HG03457 (cell line): Measurements from ENCODE around the gene SLC2A2.

Source experiments
- ATAC-seq: cut with Tn5 transposase; IDR thresholded peaks from one replicate; pipeline ENCODE4 v1.9.1; 2021; ENCODE audit warnings: moderate number of reproducible peaks; ENCODE audit not compliant: unreplicated experiment

Gene SLC2A2

DNA sequence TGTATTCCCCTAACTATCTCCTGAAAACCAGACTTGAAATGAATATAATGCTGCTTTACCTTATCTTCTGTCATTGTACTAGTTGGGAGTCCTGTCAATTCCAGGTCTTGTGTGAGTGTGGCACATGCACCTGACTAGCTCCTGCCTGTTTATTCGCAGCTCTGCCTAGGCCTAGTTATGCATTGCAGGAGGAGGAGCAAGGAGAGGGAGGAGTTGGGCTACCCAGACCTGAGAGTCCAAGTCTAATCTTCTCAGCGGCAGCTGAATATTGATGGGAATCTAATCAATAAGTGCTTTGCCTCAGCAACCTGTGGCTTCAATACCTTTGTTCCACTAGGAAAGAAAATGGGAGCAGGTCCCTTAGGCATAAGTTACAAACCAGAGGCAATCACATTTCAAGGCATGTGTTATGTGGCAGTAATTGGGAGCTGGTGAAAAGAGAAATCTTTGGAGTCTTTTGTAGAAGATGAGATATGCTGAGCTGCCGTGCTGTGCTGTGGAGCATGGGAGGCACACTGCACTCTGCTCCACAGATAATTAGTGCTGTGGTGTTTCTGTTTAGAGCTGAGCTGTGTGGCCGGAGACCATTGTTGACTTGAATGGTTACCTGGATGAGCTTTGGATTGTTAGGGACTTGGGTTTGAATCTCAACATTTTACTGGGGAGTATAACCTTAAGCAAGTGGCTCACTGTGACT is at the start of gene SLC2A2:
Gene SLC2A2 (minus strand): TSS at position 124 of the 697 bp plus-strand sequence. CDS start 50 bp downstream, at position 74.
- no peak for ATAC-seq

DNA sequence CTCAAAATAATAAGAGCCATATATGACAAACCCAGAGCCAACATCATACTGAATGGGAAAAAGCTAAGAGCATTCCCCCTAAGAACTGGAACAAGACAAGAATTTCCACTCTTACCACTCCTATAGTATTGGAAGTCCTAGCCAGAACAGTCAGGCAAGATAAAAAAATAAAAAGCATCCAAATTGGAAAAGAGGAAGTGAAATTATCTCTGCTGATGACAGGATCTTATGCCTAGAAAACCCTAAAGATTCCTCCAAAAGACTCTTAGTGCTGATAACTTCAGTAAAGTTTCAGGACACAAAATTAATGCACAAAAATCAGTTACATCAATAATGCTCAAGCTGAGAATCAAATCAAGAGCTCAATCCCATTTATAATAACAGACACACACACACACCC is 45.9 kb upstream of the SLC2A2 start:
- ATAC-seq = no peak

GRCh38 chr3:171068658-171069057 is 42.1 kb upstream of the SLC2A2 start:
- ATAC-seq = no peak

- ATAC-seq = no peak
These were observed 39.7 kb upstream of the SLC2A2 start for GRCh38 chr3:171066206-171066605.

- no peak for ATAC-seq
These were observed 39.2 kb upstream of the SLC2A2 start for GRCh38 chr3:171065732-171066131.

DNA sequence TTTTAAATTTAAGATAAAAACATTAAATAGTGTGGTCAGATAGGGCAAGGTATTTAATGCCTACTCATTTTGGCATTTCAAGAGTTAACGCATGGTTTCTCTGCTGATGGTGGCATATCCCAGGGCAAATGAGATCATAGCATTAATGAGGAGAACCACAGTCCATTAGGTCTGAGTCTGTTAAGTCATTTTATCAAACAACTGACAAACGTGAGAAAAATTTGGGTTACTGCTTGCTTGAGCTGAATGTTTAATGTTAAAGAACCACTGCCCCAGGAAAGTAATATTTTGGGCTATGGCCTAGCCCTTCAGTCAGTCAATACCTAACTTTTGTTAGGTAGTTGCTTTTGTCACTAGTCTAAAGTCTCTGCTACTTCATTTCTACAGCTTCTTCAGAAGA is 37.9 kb upstream of the SLC2A2 start:
- no peak for ATAC-seq

DNA sequence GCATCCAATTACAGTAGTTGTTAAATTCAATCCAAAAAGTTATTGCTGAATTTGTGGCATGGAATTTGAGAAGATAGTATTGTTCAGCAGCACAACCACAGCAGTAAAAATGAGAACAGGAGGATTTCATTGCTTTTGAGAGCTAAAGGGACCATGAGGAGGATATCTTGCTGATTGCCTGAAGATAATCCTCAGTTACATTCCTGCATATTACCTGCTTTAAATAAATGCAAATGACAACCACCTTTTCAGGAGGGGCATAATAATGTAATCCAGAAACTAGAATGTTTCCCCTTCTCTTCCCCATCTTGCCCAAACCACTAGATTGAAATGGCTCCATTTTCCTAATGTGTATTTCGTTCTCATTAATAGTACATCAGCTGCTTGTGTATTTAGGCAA is 35.2 kb upstream of the SLC2A2 start:
- ATAC-seq = no peak

- ATAC-seq = no peak
These were observed 33.5 kb upstream of the SLC2A2 start for GRCh38 chr3:171059978-171060377.

DNA sequence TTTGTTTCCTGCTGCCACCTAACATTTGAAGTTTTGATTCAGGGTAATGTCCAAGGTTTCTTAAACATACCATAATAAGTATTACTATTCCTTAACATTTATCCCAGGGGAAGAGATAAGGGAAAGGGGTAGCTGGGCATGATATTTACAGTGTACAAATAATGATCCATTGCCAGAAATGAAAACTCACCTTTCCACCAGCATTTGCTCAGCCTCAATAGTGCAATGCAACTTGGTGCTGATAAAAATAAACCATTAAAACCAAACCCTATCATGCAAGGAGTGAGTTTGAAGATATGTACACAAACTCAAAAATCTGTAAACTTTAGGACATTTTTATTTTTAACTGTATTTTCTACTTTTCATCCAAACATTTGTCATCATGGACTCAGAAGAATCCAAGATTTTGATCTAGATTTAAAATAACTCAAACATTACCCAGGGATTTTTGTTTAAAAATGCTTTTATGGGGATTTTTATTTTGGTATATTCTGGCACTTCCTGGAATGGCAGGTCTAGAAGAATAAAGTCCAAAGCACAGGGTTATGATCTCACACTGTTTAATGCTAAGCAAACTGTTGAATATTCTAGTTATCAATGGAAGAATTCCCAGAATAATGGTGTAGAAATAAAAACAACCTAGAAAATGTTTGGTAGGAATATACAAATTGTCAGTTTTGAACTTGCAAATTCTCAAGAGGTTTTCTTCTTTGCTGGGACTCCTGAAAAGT is 32.5 kb upstream of the SLC2A2 start:
- no peak for ATAC-seq

DNA sequence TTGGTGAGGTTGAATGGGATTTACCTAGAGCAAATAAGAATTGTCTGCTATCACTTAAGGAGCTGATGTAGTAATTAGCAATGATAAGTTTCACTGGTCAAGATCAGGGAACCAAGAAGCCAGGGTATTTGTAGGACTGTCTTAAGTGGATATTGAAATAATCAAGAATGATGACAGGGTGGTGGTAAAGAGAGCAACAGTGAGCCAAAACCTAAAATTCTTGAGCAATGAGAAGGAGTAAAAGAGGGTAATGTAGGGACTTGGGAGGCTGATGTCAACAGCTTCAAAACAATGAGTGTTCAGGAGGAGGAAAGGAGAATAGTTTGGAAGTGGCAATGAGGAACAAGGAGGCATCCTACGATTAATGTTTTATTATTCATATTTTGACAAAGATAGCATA is 31.5 kb upstream of the SLC2A2 start:
- ATAC-seq = no peak

DNA sequence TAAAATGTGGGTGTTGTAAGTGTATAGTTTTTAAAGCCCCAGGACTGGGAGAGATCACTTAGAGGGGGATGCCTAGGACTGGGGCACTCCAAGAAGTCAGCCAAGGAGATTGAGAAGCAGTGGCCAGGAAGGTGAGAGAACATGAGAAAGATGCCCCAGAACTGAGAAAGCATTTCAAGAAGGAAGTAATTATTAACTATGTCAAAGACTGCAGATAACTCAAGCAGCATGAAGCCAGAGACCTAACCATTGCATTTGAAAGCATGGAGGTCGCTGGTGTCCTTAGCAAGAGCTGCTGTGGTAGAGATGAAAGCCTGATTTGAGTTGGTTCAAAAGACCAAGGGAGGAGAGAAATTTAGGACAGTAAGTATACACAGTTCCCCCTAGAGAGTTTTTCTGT is 30.6 kb upstream of the SLC2A2 start:
- no peak for ATAC-seq

DNA sequence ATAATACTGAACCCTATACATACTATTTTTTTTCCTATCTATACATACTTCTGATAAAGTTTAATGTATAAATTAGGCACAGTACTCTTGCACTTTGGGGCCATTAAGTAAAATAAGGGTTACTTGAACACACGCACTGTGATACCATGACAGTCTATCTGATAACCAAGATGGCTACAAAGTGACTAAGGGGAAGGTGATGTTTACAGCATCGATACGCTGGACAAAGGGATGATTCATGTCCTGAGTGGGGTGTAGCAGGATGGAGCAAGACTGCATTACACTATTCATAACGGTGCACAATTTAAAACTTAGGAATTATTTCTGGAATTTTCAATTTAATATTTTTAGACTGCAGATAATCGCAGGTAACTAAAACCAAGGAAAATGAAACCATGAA is 30.0 kb upstream of the SLC2A2 start:
- ATAC-seq = no peak

DNA sequence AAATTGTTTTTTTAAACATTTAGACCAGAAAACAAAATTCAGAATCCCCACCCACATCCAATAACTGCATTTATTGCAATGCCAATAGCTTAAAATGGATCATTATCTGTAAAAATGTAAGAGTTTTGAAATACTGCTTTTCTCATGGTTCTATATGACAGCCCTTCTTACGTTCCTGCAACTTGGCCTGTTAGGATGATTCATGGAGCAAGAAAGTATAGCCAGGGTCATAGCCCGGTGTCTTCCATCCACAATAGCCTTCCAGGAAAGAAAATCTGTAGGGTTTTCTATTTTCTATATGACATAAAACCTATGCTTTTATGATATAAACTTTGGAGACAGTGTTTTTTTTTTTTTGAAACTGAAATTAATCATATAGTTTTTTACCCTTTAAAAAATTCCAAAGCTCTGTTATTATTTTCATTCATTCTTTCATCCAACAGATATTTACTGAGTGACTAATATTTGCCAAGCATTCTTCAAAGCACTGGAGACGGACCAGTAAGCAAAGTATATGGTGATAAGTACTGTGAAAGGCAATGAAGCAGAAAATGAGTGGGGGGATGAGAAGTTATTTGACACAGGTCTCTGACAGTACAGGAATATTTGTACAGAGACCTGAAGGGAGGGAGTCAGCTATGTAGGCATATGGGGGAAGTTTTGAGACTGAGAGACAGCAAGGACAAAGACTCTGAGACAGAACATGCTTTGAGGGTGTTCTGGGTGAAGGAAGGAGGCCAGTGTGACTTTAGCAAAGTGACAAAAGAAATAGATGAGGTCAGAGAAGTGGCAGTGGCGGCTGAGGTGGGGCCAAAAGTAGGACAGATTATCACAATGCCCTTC is 29.0 kb upstream of the SLC2A2 start:
- no peak for ATAC-seq

GRCh38 chr3:171054921-171055320 is 28.4 kb upstream of the SLC2A2 start:
- ATAC-seq = no peak

DNA sequence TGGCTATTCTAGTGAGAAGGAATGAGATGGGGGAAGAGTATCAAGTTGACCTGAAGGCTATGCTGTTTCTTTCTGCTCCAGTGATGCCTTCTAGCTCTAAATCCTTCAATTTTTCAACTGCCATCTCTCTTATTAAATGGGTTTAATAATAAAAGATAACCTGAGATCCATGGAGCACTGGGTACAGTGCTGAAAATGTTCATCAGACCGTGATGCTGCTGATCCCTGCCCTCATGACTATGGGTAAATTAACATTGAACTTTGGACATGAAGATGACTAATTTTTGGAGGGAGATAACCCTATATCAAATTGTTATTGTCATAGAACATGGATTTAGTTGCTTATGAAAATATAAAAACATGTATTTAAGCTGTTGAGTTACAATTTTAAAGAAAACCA is 27.7 kb upstream of the SLC2A2 start:
- ATAC-seq = no peak

DNA sequence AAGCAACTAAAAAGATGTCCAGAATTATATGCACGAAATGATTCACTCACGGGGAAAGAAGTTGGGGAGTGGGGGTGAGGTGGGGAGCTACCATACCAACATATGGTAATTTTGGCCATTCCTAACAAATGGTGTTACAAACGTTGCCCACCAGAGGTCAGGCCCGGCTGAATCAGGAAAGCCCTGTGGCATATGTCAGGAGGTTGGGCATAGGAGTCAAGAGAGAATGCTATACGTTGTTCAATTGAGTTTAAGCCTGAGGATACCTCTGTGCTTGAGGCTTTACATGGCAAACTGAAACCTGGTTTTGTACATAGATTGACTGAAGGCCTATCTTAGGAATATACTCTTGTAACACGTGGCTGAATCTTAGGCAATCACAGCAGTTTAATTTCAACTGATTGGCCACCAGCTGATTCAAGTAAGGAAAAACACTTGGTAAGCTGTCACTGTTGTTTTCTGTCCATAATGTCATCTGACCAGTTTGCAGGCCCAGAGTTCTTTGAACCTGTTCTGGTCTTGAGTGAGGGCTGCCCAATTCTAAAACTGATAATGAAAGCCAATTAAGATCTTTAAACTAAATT is 23.4 kb upstream of the SLC2A2 start:
- ATAC-seq = no peak

GRCh38 chr3:171046760-171047159 is 20.2 kb upstream of the SLC2A2 start:
- no peak for ATAC-seq

DNA sequence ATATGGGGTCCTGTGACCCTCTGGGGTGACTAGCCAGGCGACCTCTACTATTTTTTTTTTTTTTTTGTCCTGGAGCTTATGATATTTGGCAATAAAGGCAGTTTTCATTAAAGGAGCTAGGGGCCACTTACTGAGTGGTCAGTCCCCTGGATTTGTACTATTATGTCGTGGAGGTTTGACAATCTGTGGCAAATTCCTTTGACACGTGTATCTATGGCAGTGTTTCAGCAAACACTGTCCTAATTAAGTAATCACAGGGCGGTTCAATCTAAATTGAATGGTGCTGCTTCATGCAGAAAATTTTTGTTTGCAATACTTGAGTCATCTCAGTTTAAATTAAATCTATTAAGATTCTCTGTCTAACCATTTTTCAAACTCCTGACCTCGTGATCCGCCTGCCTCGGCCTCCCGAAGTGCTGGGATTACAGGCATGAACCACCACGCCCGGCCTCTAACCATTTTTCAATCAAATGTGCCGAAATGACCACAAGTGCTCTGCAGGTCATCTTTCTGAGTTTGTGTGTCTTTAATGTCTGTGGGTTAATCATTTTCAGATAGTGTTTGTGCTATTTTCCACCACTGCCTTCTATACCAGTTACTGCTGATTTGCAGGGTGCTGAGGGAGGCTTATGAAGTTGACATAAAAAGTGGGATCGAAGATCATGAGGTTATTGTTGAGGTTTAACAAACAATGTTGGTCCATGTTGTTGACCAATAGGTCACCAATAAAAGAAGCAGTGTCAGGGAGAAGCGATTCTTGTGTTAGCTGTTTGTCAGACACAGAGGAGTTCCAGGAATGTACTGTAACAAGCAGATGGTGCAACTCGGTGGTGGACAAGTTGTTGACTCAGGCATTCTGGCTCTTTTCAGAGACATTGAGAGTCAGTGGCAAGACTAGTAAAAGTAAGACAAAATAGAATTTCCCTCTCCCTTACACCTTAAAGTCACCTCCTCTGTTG is 18.6 kb upstream of the SLC2A2 start:
- no peak for ATAC-seq

DNA sequence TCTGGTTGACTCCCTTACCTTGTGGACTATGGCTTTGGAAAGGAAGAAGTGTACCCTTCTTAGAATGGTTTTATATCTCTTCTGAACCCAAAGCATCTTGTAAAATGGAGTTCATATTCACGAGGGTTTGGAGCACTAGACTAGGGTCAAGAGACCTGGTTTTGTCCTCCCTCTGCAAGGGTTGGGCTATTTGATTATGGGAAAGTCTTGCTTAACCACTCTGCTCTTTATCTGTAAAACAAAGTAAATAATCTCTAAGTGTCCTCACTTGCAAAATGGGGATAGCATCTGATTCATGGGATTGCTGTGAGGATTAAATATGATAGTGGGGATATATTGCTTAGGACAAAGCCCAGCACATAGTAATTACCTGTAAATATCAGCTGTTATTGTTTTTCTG is 17.9 kb upstream of the SLC2A2 start:
- no peak for ATAC-seq

DNA sequence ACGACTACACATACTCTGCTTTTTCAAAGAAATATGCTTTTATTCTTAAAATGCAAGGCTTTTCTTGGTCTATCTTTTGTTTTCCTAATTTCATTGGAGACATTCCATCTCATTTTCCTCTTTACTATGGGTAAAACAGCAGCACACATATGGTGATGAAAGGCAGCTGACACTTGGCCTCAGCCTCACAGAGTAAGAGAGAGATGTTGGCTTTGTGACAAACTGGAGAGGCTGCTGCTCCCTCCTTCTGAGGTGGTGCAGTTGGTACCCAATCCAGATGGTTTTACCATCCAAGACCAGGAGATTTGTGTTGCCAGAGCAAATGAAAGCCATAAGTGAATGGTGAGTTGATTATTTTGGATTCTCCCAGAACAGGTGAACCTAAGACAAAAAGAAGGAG is 13.2 kb upstream of the SLC2A2 start:
- no peak for ATAC-seq
